Central memory CD8-positive, alpha-beta T cell (primary cell): Measurements from ENCODE around the gene ACOT7.

Source experiments
- ATAC-seq: fragments of 150-1000 bp; cut with Tn5 transposase; replicated peaks from 2 replicates; pipeline ENCODE4 v1.10.0; 2022; ENCODE audit warnings: mild to moderate bottlenecking, moderate FRiP score, moderate number of reproducible peaks; ENCODE audit not compliant: poor library complexity, severe bottlenecking; ENCODE audit errors: extremely low read depth
- DNase-seq, 2 donors: peaks; one replicate each; pipeline ENCODE4 v3.0.0; 2021; ENCODE audit warnings: low spot score in 2 of 2
- H3K27ac Mint-ChIP-seq: one replicate; pipeline ENCODE4 v1.8.0; 2022; ENCODE audit warnings: low read depth, mild to moderate bottlenecking, moderate library complexity, mixed read lengths
- H3K27me3 Mint-ChIP-seq: one replicate; pipeline ENCODE4 v1.8.0; 2022; ENCODE audit warnings: mixed read lengths
- H3K36me3 Mint-ChIP-seq: one replicate; pipeline ENCODE4 v1.8.0; 2022; ENCODE audit warnings: mild to moderate bottlenecking, moderate library complexity, mixed read lengths; ENCODE audit not compliant: insufficient read depth
- H3K4me1 Mint-ChIP-seq: one replicate; pipeline ENCODE4 v1.8.0; 2022; ENCODE audit warnings: mixed read lengths
- H3K4me3 Mint-ChIP-seq: one replicate; pipeline ENCODE4 v1.8.0; 2022; ENCODE audit warnings: mild to moderate bottlenecking, moderate library complexity, mixed read lengths
- H3K9me3 Mint-ChIP-seq: one replicate; pipeline ENCODE4 v1.8.0; 2022; ENCODE audit warnings: mixed read lengths

The ACOT7 gene

DNA sequence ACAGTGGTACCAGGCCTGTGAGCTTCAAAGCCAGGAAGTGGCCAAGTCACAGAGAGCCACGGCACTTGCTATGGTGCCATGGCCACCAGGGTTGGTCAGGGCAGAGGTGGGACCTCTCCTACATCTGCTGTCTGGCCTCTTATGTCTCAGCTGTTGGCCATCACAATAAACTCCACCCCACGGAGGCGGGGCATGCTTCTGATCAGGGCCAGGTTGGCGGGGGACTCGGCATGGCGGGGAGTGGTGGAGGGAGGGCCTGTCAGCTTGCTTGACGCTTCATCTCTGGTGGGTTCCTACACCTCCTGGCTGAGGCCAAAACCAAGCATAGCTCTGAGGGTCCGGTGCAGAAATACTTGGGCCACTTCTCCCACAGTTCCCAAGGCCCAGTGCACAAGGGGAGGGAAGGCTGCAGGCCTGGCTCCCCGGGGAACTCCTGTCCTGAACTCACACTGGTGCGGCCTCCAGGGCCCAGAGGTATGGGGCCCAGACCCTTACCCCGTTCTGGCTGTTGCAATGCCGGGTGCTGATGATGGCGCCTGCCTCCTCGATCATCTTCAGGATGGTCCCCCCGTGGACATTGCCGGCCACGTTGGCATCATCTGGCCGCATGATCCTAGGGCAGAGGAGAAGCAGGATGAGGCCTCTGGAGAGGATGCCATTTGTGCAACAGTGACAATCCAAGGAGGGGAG lies 44.2 kb downstream of the ACOT7 start:
- H3K4me1 Mint-ChIP-seq: peaks cover 29% of the 10 kb centered on the region
- peaks cover 6% of the 10 kb centered on the region for H3K36me3 Mint-ChIP-seq
- ATAC-seq (no peak), DNase-seq (no peak)
- H3K4me3 Mint-ChIP-seq: peak overlapping the region; percentile 64
- no peaks in the 10 kb centered on the region for H3K9me3 Mint-ChIP-seq
- peak overlapping the region; percentile 67 for H3K27ac Mint-ChIP-seq
- H3K27me3 Mint-ChIP-seq: no peaks in the 10 kb centered on the region

DNA sequence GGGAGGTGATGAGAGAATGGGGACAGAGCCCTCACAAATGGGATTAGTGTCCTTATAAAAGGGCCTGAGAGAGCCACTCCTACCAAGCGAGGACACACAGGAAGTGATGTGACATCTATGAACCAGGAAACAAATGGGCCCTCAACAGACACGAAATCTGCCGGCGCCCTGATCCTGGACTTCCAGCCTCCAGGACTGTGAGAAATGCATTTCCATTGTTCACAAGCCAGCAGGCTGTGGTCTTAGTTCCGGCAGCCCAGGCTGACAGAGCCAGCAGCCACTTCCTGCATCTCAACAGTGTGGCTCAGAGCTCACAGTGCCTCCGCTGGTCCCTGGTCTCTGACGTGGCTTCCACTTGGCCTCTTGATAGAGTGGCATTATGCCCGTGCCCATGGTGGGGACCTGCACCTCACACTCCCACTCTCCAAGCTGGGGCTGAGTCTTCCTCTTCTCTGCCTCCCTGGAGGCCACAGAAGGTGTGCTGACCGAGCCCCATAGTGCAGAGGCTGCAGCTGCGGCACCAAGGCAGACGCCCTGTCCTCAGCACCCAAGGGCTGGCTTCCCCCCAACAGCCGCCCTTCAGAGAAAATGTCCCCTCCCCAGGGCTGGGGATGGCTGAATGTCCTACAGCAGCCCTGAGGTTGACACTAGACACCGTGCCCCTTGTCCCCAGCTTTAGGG lies 44.9 kb downstream of the ACOT7 start:
- H3K4me1 Mint-ChIP-seq: peaks cover 29% of the 10 kb centered on the region
- peak; percentile 95 for ATAC-seq
- peak overlapping the region; percentile 64 for H3K4me3 Mint-ChIP-seq
- peaks cover 8% of the 10 kb centered on the region for H3K36me3 Mint-ChIP-seq
- peak overlapping the region; percentile 67 for H3K27ac Mint-ChIP-seq
- H3K27me3 Mint-ChIP-seq: no peaks in the 10 kb centered on the region
- peak; percentile 49 to 60 for DNase-seq
- no peaks in the 10 kb centered on the region for H3K9me3 Mint-ChIP-seq

DNA sequence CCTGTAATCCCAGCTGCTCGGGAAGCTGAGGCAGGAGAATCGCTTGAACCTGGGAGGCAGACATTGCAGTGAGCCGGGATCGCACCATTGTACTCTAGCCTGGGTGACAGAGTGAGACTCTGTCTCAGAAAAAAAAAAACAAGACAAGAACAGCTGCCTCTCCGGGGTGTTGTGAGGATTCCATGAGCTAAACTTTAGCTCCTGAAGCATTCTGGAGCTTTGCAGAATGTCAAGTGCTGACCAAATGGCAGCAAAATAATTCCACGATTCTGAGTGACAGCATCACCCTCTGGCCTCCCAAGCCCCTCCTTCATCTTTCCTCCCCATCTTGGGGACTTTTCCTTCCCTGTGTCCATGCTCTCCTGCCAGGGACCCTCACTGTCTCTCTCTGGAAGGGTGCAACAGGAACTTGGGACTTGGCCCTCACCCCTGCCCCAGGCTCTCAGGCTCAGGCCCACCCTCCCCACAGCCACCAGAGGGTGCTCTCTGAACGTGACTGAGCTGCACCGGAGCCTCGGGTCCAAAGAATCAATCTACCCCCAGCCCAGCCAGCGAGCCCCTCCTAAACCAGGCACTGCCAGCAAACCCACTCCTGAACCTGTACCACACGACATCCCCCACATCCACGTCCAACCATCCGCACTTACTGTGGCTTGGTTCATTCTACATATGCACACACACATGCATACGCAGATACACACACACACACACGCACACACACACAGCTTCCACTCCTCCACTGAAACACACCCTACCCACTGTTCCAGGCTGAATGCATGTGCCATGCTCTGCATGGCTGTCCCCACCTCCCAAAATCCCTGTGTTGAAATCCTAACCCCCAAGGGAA lies 45.7 kb downstream of the ACOT7 start:
- DNase-seq: peak; percentile 53 to 55
- H3K27ac Mint-ChIP-seq: peak overlapping the region; percentile 67
- H3K4me1 Mint-ChIP-seq: peaks cover 29% of the 10 kb centered on the region
- peak overlapping the region; percentile 64 for H3K4me3 Mint-ChIP-seq
- peak; percentile 56 for ATAC-seq
- H3K9me3 Mint-ChIP-seq: no peaks in the 10 kb centered on the region
- H3K36me3 Mint-ChIP-seq: peaks cover 8% of the 10 kb centered on the region
- H3K27me3 Mint-ChIP-seq: no peaks in the 10 kb centered on the region

DNA sequence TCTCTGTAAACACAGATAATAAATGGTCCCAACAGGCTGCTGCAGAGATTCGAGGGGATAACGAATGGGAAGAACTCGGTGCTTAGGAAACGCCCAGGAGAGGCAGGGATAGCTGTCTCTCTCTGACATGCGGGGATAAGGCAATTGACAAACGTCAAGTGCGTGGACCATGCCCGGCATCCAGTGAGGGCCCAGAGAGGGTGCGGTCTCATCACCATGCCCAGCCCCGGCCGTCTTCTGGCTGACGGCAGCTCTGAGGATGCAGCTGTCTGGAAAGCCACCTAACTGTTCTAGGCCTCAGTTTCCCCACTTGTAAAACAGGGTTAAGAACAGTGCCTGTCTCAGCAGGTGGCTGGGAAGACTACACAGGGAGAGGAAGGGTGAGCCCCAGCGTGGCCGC lies 48.1 kb downstream of the ACOT7 start:
- Mint-ChIP-seq H3K4me1 (peaks cover 29% of the 10 kb centered on the region), H3K36me3 (peaks cover 10% of the 10 kb centered on the region), H3K27me3 (no peaks in the 10 kb centered on the region), H3K4me3 (no peak overlapping the region), H3K9me3 (no peaks in the 10 kb centered on the region), H3K27ac (peak overlapping the region; percentile 67)
- no peak for ATAC-seq
- DNase-seq: no peak

DNA sequence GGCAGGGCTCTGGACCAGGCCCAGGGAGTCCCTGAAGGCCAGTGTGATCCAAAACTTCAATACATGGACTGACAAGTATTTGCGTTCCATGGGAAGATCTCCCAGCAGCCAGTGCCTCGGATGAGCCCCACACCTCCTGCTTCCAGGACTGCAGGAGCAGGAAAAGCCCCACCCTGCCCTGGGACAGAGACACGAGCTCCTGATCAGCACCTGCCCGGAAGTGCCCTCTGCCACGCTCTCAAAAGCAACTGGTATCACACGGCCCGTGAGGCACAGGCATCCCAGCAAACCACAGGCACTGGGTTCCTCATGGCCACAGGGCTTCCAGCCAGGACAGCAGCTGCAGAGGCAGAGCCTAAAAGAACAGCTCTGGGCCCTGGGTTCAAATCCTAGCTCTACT lies 48.6 kb downstream of the ACOT7 start:
- no peaks in the 10 kb centered on the region for H3K27me3 Mint-ChIP-seq
- ATAC-seq: no peak
- H3K4me1 Mint-ChIP-seq: peaks cover 29% of the 10 kb centered on the region
- no peak for DNase-seq
- no peak overlapping the region for H3K27ac Mint-ChIP-seq
- H3K4me3 Mint-ChIP-seq: no peak overlapping the region
- peaks cover 10% of the 10 kb centered on the region for H3K36me3 Mint-ChIP-seq
- no peaks in the 10 kb centered on the region for H3K9me3 Mint-ChIP-seq

DNA sequence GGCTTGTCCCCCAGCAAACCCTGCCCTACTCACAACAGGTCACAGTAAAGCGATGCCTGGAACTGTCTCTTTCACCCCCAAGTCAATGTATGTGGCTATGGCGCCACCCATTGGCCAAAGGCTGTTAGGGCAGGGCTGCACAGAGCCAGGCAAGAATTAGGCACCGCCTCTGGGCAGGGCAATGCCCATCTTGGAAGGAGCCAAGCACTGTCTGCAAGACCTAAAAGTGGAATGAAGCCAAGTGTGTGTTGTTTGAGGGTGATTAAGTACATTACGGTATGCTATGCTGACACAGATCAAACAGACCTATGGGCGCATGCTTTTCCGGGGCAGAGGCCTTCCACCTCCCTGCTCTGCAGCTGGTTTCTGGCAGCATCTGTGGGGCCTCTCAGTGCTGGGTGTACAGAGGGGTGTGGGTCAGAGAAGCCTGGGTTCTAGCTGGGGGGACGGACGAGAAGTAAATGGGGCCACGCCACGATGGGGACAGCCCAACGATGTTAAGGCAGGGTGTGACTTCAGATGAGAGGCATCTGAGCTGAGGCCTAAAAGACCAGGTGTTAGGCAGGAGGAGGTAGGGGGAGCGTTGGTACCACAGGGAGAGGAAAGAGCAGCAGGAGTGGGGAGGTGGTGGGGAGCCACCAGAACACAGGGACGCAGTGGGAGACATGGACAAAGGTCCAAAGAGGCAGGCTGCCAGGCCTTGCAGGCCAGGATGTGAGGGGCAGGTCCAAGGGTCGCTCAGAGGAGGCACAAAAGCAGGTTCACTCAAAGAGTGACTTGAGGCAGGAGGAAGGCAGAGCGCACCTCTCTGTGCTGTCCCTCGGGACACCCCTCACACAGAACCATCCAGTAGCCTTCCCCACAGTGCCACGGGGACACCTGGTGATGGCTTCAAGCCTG lies 49.8 kb downstream of the ACOT7 start:
- peaks cover 8% of the 10 kb centered on the region for H3K36me3 Mint-ChIP-seq
- H3K27me3 Mint-ChIP-seq: no peaks in the 10 kb centered on the region
- no peak overlapping the region for H3K4me3 Mint-ChIP-seq
- peak overlapping the region; percentile 70 for H3K27ac Mint-ChIP-seq
- no peaks in the 10 kb centered on the region for H3K9me3 Mint-ChIP-seq
- ATAC-seq (peak; percentile 36), DNase-seq (peak; percentile 42 to 57)
- peaks cover 17% of the 10 kb centered on the region for H3K4me1 Mint-ChIP-seq

DNA sequence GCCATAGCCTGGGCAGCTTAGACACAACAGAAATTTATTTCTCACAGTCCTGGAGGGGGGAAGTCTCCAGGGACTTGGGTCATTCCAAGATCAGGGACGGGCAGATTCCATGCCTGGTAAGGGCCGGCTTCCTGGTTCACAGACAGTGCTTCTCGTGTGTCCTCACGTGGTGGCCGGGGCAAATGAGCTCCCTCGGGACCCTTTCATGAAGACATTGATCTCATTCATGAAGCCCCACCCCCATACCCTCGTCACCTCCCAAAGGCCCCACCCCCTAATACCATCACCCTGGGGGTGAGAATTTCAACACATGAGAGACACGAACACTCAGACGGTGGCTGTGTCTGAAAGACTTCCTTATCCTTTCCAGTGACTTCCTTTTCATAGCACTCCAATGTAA lies 51.5 kb downstream of the ACOT7 start:
- Mint-ChIP-seq H3K9me3 (no peaks in the 10 kb centered on the region), H3K27me3 (no peaks in the 10 kb centered on the region), H3K4me3 (no peak overlapping the region), H3K4me1 (peaks cover 5% of the 10 kb centered on the region), H3K36me3 (peaks cover 4% of the 10 kb centered on the region), H3K27ac (no peak overlapping the region)
- no peak for DNase-seq
- no peak for ATAC-seq

DNA sequence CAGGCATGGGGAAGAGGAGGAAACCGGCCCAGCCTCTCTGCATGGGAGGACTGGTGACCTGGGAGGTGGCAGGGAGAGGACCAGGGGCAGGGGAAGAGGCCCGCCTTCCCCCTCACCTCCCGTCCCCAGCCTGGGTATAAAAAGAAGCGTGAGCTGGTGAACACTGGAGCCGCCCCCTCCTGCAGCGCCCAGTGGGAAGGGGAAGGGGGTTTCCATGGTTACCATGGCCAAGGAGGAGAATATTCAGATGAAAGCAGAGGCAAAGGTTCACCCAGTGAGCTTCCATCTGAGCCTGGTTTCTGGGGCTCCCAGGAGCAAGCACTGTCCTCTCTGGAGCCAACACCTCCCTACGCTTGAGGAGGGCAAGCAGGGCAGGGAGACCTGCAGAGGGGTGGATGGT lies 54.9 kb downstream of the ACOT7 start:
- no peak for ATAC-seq

DNA sequence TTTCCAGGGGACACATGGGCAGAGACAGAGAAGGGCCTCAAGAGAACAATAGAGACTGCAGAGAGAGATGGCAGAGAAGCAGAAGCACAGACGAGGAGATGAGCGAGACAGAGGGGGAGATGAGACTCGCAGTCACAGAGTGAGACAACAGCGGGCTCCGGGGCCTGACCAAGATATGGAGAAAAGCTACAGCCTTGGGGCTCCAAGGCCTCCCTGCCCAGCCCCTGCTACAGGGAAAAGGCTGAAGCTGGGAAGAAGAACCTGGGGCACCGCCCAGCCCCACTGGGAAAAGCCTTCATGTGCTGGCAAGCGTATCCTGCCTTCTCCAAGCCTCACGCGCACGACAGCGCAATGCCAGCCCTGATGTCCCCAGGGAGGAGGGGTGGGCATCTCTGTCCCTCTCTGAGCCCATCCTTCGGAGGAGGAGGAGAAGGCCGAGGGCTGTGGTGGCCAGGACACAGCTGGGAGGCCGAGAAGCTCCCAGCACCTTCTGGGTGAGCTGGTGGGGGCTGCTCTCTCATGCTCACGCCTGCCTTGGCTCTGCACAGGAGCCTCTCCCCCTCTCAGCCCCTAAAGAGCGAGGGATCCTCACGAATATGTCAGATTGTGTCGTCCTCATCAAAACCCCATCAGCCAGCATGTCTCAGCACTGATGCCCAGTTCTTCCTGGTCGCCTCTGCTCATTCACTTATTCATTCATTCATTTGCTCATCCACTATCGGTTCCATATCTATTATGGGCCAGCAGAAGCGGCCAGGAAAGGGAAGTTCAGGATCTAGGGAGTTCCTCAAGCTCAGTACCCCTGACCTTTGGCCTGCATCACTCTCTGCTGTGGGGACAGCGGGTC lies 56.6 kb downstream of the ACOT7 start:
- Mint-ChIP-seq H3K27ac (no peak overlapping the region), H3K9me3 (no peaks in the 10 kb centered on the region), H3K4me1 (no peaks in the 10 kb centered on the region), H3K27me3 (no peaks in the 10 kb centered on the region), H3K4me3 (no peak overlapping the region), H3K36me3 (no peaks in the 10 kb centered on the region)
- DNase-seq: no peak
- ATAC-seq: no peak

More for the DNA sequence above, 54.9 kb downstream of the ACOT7 start:
- H3K4me3 Mint-ChIP-seq: no peak overlapping the region
- H3K36me3 Mint-ChIP-seq: peaks cover 2% of the 10 kb centered on the region
- no peaks in the 10 kb centered on the region for H3K4me1 Mint-ChIP-seq
- no peaks in the 10 kb centered on the region for H3K9me3 Mint-ChIP-seq
- H3K27ac Mint-ChIP-seq: no peak overlapping the region
- H3K27me3 Mint-ChIP-seq: no peaks in the 10 kb centered on the region
- no peak for DNase-seq

DNA sequence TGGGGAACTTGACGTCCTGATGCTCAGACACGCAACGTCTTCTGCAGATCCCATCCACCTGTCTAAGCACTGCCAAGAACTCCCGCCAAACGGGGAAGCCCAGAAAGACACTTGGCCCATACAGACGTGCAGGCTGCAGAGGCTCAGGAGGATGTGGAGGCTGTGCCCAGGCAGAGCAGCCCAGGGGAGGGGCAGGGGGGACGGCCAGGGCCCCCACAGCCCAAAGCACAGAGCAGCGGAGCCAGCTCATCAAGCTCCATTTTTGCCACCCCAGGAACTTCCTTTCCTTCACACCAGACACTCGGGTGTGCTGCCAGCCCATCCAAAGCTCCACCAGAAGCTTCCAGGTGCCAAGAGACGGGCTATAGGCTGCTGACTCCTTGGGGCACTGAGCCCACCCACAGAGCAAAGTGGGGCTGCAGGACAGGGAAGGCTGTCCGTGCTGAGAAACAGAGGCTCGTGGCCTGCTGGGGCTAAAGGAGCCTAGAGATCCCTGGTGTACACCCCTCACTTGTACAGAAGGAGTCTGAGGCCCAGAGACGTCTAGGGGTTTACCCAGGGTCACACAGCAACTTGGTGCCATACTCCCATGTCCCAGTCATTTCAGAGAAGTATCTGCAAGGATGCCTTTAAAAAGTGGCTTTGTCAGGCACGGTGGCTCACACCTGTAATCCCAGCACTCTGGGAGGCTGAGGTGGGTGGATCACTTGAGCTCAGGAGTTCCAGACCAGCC lies 59.1 kb downstream of the ACOT7 start:
- H3K4me3 Mint-ChIP-seq: no peak overlapping the region
- no peak for ATAC-seq
- no peaks in the 10 kb centered on the region for H3K27me3 Mint-ChIP-seq
- H3K36me3 Mint-ChIP-seq: peaks cover 3% of the 10 kb centered on the region
- no peaks in the 10 kb centered on the region for H3K9me3 Mint-ChIP-seq
- no peak for DNase-seq
- H3K27ac Mint-ChIP-seq: no peak overlapping the region
- no peaks in the 10 kb centered on the region for H3K4me1 Mint-ChIP-seq

DNA sequence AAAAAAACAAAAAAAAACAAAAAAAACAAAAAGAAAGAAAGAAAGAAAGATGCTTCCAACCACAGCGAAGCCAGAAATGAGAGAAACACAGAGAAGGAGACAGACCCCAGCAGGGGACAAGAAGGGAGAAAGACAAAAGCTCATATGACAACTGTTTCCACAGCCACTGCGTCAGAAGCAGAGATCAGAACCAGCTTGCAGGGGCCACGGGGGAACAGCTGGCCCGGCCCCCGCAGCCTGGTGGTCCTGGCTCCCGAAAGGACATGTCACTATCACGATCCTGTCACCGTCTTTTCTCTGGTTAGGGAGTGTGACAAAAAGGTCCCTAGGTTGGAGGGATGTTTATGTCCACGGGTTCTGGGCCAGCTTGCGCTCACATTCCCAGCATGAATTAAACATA lies 60.7 kb downstream of the ACOT7 start:
- peak overlapping the region; percentile 51 for H3K27ac Mint-ChIP-seq
- ATAC-seq (no peak), DNase-seq (no peak)
- H3K36me3 Mint-ChIP-seq: peaks cover 6% of the 10 kb centered on the region
- H3K4me3 Mint-ChIP-seq: no peak overlapping the region
- H3K4me1 Mint-ChIP-seq: no peaks in the 10 kb centered on the region
- no peaks in the 10 kb centered on the region for H3K27me3 Mint-ChIP-seq
- H3K9me3 Mint-ChIP-seq: no peaks in the 10 kb centered on the region
